Stimulated activated naive CD4-positive, alpha-beta T cell (primary cell): ENCODE data around the gene MEGF11.

ENCODE experiments used
- DNase-seq, 6 experiments: peaks; one replicate each; lab custom pipeline; 2025; lab: John Stamatoyannopoulos, UW

MEGF11 gene

DNA sequence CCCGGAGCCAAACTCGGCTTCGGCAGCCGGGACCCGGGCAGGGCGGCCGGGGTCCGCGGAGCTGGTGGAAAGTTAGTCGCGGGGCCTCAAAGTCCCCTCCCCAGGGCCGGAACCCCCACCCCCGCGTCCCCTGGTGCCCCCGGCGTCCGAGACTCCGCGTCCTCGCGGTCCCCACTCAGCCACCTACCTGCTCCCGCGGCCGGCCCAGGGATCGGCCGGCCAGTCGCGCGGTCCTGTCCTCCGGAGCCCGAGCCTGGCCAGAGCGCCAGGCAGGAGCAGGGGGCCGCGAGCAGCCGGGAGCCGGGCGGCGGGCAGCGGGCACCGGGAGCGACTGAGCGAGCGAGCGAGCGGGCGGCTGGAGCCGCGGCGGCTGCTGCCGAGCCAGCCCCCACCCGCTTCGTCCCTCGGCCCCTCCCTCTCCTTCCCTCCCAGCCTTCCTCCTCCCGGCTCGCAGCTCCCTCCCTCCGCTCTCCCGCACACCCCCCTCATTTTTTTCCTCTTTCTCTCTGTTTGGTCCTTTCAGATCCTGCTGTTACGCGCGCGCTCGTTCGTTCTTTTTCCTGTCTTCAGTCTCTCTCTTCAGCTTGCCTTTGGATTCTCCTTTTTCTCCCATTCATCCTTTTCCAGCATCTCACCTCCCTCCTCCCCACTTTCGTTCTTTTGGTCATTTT, at the start of gene MEGF11:
MEGF11 (minus strand) TSS at position 333 of the 671 bp plus-strand sequence. CDS start 125,347 bp downstream, outside the sequence.
- no peak for DNase-seq

DNA sequence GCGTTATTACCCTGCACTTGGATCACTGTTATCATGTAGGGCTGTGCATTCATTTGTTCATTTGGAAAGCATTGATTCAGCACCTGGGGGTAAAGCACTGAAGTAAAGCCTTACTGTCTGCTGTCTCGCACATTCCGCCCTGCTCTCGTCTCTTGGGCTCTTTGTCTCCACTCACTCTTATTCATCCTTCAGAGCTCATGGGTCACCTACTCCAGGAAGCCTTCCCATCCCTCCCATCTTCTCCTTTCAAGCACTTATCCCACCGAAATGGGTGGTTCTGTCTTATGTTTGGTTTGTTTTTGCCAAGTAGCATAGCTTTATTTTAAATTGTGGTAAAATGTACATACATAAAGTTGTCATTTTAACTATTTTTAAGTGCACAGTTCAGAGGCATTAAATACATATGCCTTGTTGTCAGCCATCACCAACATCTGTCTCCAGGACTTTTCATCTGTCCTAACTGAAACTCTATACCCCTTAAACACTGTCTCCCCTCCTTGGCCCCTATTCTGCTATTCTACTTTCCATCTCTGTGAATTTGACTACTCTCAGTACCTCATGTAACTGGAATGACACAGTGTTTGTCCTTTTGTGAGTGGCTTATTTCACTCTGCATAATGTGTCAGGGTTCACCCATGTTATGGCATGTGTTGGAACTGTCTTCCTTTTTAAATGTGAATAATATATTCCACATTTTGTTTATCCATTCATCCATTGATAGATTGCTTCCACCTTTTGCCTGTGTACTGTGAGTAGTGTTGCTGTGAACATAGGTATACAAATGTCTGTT, 49.1 kb upstream of the MEGF11 start:
- DNase-seq, result no peak

DNA sequence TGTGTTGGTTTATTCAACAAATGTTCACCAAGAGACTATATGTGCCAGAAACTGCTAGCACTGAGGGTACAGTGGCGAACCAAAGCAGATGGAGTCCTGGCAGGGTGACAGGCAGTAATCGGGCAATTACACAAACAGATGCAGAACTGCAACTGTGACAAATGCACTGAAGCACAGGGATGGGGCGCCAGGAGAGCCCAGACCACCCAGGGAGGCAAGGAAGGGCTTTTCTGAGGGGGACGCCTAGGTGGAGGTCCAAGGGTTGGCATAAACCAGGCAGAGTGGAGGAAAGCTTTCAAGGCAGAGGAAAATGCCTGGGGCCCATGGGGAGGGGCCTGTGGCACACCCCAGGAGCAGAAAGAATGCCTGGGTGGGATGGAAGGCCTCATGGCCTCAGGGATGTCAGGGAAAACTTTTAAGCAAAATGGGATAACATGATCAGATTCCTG, 45.3 kb upstream of the MEGF11 start:
- no peak for DNase-seq

DNA sequence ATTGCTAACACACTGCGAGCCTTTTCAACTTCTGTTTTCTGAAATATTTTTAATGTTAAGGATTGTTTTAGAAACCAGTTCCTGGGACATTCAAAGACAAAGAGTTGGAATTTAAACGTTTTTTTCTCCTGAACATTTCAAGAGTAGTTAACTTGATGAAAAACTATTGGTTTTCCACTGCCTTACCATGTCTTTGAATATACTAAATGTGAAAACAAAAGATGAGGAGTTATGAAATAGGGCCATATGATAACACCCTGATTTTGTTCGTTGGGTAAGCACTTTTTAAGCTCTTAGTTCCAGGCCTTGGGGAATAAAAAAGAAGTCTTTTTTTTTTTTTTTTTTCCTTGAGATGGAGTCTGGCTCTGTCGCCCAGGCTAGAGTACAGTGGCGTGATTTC, 42.6 kb upstream of the MEGF11 start:
- DNase-seq, result no peak

DNA sequence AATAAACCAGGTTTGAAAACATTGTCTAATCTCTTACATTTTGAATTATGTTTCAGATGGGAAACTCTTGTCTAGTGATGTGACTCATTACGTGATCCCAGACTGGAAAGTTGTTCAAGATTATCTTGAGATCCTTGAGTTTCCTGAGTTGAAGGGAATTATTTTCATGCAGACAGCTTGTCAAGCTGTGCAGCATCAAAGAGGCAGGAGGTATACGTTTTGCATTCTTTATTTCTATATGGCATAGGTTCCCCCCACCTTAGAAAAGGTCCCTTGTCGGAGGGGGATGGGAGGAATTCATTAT, 41.3 kb upstream of the MEGF11 start:
- DNase-seq, result no peak

DNA sequence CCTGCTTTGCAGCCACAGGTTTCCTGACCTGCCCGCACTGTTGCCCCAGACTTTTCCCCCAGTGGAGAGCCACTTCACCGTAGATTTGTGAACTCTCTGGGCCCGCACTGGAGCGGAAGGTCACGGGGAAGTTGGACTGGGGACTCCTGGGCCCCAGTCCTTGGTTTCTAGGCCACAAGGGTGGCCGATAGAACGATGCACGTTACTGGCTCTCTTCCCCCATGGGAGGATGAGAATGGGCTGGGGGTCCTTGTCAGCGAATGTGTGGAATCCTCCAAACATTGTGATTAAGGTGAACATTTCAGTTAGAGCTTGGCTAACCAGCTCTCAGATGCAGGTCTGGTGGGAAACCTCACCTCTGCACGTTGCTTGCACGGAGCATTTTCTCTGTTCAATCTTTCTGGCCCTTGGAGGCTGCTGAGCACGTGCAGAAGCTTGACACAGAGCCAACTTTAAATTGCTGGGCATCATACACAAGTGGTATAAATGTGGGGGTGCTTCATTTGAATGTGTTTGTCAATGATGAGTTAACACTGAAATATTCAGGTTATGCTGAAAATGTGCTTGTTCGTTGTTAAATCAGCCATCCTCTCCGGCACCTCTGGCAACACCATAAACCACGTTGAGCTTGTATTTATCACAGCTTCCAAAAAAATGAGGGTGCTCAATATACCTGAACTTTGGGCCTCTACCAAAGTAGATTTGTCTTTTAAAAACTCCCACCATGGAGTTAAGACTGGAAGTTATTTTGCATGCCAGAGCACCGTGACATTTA, 40.8 kb upstream of the MEGF11 start:
- DNase-seq, result peak in 1 of 6 experiments; percentile 60

DNA sequence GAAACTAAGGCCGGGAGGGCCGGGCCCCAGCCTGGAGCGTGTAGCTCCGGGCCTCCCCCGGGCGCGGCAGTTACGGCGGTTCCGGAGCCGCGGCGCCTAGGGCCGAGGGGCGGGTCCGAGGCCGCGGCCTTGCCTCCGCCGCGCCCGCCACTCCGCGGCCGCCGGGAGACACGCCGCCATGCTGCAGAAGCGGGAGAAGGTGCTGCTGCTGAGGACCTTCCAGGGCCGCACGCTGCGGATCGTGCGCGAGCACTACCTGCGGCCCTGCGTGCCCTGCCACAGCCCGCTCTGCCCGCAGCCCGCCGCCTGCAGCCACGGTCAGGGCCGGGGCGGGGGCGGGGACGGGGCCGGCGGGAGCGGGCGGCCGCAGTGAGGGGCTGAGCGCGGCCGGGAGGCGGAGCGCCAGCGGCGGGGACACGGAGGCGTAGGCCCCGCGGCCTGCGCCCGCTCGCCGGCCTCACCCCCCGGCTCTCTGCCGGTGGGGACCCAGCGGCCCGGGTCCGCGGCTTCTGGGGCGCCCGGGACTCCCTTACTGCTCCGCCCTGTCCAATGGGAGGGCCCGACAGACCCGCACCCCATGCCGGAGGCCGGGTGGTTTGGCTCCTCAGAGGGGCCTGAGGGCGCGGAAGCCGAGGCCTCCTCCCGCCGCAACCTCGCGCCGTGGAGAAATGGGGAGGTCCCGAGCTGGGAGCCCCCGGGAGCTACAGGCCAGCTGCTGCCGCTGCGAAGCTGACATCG, 40.0 kb upstream of the MEGF11 start, which contains the start of gene DIS3L:
DIS3L (plus strand) TSS at position 150 of the 738 bp plus-strand sequence; CDS start at position 179, 29 bp downstream.
- DNase-seq, result peak; percentile 42 to 75 (median 64)

DNA sequence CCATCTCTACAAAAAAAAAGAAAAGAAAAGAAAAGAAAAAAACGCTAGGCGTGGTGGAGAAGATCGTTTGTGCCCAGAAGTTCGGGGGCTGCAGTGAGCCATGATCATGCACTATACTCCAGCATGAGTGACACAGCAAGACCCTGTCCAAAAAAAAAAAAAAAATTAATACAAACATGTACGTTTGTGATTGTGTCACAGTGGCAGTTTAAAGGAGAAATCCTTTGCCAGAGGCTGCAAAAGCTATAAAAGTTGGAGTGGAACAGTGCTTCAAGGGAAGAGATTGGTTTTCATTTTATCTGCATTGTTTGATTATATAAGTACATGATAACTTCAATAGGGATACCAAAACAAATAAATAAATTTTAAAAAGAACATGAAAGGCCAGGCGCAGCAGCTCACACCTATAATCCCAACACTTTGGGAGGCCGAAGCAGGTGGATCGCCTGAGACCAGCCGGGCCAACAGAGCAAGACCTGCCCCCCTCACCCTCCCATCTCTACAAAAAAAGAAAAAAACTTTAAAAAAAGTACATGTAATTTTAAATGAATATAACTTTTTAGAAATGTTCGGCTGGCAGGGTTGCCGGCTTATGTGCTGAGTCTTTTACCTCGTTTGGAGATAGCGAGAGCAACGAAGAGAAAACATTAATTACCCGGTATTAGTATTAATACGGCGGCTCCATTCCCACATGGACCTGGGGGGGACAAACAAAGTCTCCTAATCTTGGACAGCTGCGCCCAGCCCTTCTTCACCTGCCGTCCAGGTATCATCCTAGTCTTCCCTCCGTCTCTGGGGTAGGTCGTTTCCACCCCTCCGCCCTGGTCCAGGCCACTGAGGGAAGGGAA, 39.2 kb upstream of the MEGF11 start:
- DNase-seq, result no peak

DNA sequence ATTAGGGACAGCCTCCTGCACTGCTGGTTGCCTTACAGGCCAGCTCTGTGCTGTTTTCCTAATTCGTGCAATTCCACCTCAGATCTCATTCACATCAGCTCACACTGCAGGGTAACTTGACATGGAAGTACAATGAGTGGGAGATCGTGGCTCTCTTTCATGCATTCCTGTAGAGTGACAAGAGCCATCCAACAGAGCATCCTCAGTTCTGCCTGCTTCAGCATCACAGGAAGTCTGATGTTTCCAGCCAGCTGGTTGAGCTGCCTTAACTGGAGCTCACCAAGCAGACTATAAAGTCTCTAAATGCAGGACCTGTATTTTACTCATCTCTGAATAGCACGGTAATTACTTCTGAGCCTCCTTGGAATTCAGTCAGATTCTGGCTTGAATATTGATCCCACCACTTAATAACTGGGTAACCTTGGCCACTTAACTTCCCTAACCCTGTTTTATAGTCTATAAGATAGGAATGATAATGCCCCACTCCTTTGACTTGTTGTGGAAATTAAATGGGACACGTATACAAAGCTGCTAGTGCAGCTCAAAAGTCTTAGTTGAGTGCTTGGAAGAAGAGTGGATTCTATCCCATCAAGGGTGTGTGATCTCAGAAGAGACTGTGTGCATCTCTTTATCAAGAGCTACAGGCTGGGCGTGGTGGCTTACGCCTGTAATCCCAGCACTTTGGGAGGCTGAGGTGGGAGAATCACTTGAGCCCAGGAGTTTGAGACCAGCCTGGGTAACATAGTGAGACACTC, 38.4 kb upstream of the MEGF11 start:
- no peak for DNase-seq

DNA sequence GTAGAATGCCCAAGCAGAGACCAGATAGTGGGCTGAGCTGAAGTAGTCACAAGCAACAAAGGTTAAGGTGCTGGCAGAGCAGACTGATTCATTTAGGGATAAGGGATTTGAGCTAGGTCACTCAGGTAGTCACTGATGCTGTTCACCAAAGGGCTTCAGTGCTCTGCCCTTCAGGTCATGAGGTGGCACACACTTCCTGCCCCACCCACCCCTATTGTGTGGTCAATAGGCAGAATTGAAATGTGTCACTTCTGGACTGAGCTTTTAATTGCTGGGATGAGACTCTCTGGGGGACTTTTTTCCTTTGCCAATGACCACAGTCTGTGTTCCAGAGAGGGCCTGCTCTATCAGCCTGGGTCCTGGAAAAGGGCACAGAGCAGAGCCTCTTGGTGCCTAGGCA, 37.0 kb upstream of the MEGF11 start:
- DNase-seq, result no peak

DNA sequence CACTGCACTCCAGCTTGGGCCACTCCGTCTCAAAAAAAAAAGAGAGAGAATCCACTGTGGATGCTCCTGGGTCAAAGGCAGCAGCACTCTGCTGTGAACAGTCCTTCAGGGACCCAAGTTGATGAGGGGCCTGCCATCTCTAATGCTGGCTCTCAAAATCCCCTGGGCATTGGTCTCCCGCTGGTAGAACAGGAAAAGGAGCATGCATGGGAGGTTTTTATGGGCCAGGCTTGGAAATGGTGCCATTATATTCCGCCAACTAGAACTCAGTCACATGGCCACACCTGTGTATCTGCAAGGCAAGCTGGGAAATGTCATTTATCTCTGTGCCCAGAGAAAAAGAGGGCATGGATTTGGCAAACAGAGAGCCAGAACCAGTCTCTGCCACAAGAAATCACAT, 36.5 kb upstream of the MEGF11 start:
- DNase-seq, result no peak

DNA sequence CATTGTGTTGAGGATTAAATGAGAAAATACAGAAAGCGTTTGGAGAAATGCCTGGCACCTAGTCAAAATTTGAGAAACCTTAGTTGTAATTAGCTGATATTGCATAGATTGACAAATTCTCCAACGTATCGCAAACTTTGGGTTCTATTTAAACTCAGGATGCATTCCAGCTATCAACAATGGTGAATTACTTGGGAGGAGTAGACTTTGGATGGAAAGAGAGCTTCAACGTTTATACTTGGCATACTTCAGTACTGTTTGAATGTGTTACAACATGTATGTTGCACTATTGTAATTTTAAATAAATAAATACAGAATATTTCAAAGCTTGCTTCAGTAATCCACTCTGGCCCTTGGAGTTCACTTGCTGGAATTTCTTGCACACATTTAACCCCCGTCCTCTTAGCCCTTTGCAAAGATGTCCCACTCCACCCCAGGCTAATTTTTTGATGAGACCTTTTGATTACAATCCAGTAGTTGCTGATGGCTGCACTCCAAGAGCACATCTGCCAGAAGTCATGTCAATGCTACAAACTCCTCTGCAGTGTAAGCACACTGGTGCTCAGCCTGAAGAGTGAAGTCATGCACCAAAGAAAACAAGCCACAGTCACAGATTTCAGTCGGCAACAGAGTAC, 35.1 kb upstream of the MEGF11 start:
- DNase-seq, result no peak

DNA sequence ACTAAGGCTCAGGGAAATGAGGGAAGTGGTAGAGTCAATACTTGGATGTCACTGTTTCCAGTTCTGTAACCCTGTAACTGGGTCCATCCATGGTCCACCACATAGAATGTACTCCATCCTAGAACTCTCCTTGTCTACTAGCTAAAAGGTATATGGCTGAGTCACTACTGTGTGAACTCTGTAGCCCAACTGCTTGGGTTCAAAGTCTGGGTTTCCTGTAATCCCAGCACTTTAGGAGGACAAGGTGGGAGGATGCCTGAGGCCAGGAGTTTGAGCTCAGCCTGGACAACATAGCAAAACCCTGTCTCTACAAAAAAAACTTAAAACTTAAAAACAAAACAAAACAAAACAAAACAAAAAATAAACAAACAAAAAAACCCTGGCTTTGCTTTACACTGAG, 34.5 kb upstream of the MEGF11 start:
- DNase-seq, result no peak

DNA sequence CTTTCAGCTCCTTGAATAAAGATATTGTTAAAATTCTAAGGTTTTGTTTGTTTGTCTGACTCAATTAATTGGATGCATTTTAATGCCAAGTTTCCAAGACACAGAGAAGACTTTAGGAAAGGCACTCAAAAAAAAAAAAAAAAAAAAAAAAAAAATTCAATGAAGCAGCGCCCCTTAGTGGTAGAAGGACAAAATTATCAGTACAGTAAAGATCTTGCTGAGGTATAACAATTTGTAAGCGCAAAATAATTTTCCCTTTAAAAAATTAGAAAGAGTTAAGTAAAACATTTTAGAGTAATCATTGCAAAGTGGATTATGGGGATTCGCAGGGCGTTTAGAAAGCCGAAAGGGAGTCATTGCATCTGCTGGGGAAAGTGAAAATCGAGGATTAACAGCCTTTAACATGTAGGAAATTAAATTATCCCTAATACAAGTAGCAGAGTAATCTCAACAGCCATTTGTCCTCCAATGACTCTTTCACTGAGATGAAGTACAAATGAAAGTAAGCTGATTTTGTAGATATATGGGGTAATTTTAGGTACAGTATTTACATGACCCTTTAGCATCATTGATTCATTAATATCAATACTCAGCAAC, 34.0 kb upstream of the MEGF11 start:
- DNase-seq, result peak in 2 of 6 experiments; percentile 41 to 43

DNA sequence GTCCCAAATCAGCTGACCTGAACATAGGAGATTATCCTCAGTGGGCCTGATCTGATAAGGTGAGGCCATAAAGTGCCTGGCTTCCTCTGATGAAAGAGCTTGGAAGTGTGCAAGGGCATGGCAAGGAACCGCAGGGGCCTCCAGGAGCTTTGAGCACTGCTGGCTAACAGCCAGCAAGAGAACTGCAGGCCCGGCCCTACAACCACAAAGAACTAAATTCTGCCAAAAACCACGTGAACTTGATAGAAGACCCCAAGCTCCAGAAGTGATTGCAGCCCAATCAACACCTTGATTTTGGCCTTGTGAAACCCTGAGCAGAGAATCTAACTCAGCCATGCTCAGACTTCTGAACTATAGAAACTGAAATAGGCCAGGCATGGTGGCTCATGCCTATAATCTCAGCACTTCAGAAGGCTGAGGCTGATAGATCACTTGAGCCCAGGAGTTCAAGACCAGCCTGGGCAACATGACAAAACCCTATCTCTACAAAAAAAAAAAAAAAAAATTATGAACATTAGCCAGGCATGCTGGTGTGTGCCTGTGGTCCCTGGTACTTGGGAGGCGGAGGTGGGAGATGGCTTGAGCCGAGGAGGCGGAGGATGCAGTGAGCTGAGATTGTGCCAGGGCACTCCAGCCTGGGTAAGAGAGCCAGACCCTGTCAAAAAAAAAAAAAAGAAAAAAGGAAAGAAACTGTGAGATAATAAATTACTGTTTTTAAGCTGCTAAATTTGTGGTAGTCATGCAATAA, 32.2 kb upstream of the MEGF11 start:
- no peak for DNase-seq

DNA sequence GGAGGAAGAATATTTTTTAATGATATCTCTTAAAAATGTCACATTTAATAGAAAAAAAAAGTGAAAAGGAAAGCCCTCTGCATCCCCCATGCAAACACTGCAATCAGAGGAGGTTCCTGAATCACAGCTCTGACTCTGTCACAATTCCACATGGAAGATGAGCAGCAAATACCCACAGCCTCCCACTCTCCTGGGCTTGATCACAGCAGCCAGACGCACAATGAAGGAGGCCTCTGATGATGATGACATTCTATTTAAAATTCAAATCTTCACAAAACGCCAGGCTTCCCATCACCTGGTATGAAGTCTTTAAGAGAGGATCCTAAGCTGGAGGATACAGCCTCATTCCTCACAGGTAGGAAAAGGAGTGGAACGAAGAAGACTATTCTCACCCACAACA, 30.7 kb upstream of the MEGF11 start:
- no peak for DNase-seq

DNA sequence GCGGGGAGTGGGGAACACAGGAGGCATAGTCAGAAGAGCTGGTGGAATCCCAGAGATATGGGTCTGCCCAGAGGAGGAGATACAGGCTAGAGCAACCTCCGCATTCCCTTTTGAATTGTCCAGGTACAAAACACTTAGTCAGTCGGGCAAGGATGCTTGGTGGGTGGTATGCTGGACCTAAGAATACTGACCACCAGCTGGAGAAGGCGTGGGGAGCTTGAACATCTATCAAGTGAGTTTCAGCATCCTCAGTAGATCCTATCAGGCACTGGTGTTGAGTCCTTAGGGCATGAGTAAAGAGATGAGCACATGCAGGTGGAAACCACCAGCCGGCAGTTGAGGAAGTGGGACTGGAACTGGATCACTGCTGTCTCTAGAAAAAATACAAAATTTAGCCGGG, 25.1 kb upstream of the MEGF11 start:
- DNase-seq, result no peak

DNA sequence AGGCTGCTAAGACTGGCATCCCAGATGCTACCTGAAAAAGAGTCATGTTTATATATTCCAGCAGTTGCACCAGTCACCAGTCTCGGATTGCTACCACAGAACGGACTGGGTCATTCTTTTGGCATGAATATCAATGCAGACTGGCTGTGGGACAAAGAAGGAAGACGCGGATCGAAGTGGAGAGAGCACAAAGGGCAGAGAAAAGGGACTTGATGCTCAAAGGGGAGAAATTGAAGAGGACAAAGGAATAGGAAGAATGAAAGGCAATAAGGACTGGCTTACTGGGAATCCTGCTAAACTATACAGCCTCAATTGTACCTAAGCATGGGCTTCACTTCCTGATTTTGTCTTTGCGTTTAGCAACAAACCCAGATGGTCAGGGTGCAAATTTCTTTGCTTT, 24.5 kb upstream of the MEGF11 start:
- DNase-seq, result no peak

DNA sequence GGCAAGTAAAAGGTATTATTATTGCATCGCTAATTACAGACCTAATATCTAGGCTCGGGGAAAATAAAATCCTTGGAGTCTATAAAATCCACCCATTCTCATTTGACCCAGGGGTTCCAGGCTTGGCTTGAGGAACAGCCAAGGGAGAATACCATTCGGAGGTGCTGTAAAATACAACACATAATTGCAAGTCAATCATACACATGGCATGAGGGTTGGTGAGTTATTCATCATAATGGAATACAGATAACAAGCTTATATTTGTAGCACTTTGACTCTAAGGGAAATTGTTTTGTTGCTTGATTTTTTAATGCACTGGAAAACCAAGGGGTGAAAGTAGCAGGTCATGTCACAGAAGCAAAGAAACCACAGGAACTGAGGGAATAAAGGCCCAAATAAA, 23.0 kb upstream of the MEGF11 start:
- DNase-seq, result no peak
